CD4-positive, alpha-beta T cell treated with Interleukin-4 for 4 hours (primary cell): ENCODE results near the gene PTPMT1.

Source experiments
- DNase-seq: peaks from one replicate; pipeline ENCODE4 v3.0.0-alpha.2; 2020

The PTPMT1 gene

GRCh38 chr11:47616726-47617416 lies 51.5 kb downstream of the PTPMT1 start:
- no peak for DNase-seq

GRCh38 chr11:47617417-47617809 lies 52.0 kb downstream of the PTPMT1 start:
- no peak for DNase-seq

DNA sequence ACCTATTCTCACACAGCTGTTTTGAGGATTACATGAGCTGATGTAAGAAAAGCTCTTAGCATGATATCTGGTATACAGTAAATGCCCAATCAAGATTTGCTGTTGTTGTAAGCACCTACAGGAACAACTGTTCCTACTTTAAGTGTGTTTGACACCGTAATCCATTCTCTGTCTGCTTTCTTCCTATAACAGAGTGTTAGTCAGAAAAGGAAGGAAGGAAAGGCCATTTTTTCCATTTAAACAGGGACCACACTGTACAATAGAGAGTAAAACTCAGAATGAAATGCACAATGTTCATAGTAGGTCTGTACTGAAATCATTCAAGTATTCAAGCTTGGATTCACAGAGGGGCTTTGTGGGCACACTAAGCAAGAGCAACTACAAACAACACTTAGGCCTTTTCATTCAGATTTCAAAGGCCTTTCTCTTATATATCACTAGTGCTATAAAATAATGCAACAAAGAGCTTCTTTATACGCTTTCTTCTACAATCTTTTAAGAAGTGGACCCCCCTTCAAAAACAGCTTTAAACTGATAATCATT lies 55.5 kb downstream of the PTPMT1 start:
- no peak for DNase-seq
